ENCODE measurements around the gene AOPEP. TPM values are rescaled to one million over a fixed set of nuclear protein-coding genes. Genes with fewer than 3 reads are reported as not detected.

AOPEP gene
- total RNA-seq, 1 donor from 2014 or later, result 16.6 TPM

- H3K27ac Mint-ChIP-seq, result no peak overlapping the region
- no peak for TF ChIP-seq CTCF (IDR thresholded peaks at IDR 0.05)
- TF ChIP-seq EZH2phosphoT487 (IDR thresholded peaks at IDR 0.05), result no peak
- TF ChIP-seq EZH2 (IDR thresholded peaks at IDR 0.05), result no peak
- Histone ChIP-seq H3K27me3 (no peaks in the 10 kb centered on the region), H4K20me1 (ENCODE audit: low read depth) (peaks cover 8% of the 10 kb centered on the region), H2AFZ (replicated peaks) (no peak overlapping the region), H3K79me2 (ENCODE audit: low read depth) (peaks cover 30% of the 10 kb centered on the region), H3K4me2 (no peak overlapping the region), H3F3A (ENCODE audit: low read depth) (no peaks in the 10 kb centered on the region), H3K4me1 (no peaks in the 10 kb centered on the region), H3K4me3 (no peak overlapping the region), H3K9me3 (ENCODE audit: low read depth) (no peaks in the 10 kb centered on the region), H3K36me3 (no peaks in the 10 kb centered on the region), H3K27ac (no peak overlapping the region), H3K9ac (no peak overlapping the region)
- no peaks in the 10 kb centered on the region for H3K4me1 Mint-ChIP-seq
- H3K36me3 Mint-ChIP-seq, result peaks cover 4% of the 10 kb centered on the region
- H3K27me3 Mint-ChIP-seq (ENCODE audit: insufficient read depth, low read depth), result no peaks in the 10 kb centered on the region
- no peaks in the 10 kb centered on the region for H3K9me3 Mint-ChIP-seq
- no peak for DNase-seq (ENCODE audit: low spot score)
- no peak overlapping the region for H3K4me3 Mint-ChIP-seq
Measured at GRCh38 chr9:94734054-94734754, 7.7 kb downstream of the AOPEP start.

- DNase-seq (ENCODE audit: low spot score), result no peak
- Histone ChIP-seq H3K27ac (no peak overlapping the region), H3F3A (ENCODE audit: low read depth) (no peaks in the 10 kb centered on the region), H3K4me2 (no peak overlapping the region), H4K20me1 (ENCODE audit: low read depth) (peaks cover 11% of the 10 kb centered on the region), H3K9ac (no peak overlapping the region), H2AFZ (replicated peaks) (no peak overlapping the region), H3K36me3 (no peaks in the 10 kb centered on the region), H3K4me3 (no peak overlapping the region), H3K4me1 (no peaks in the 10 kb centered on the region), H3K27me3 (no peaks in the 10 kb centered on the region), H3K79me2 (ENCODE audit: low read depth) (peaks cover 28% of the 10 kb centered on the region), H3K9me3 (ENCODE audit: low read depth) (no peaks in the 10 kb centered on the region)
- H3K9me3 Mint-ChIP-seq, result no peaks in the 10 kb centered on the region
- H3K36me3 Mint-ChIP-seq, result peaks cover 4% of the 10 kb centered on the region
- TF ChIP-seq EZH2 (IDR thresholded peaks at IDR 0.05) (no peak), CTCF (IDR thresholded peaks at IDR 0.05) (no peak)
- no peak overlapping the region for H3K4me3 Mint-ChIP-seq
- peaks cover 2% of the 10 kb centered on the region for H3K4me1 Mint-ChIP-seq
- no peak overlapping the region for H3K27ac Mint-ChIP-seq
- H3K27me3 Mint-ChIP-seq (ENCODE audit: insufficient read depth, low read depth), result no peaks in the 10 kb centered on the region
Measured at GRCh38 chr9:94736759-94737158, 10.3 kb downstream of the AOPEP start.

- no peak overlapping the region for H3K4me2 ChIP-seq
- no peaks in the 10 kb centered on the region for H3K27me3 Mint-ChIP-seq (ENCODE audit: insufficient read depth, low read depth)
- H3K4me1 Mint-ChIP-seq, result peaks cover 2% of the 10 kb centered on the region
- peaks cover 14% of the 10 kb centered on the region for H3K36me3 Mint-ChIP-seq
- H4K20me1 ChIP-seq (ENCODE audit: low read depth), result peaks cover 11% of the 10 kb centered on the region
- H3F3A ChIP-seq (ENCODE audit: low read depth), result no peaks in the 10 kb centered on the region
- no peak overlapping the region for H3K27ac Mint-ChIP-seq
- H3K4me3 Mint-ChIP-seq, result no peak overlapping the region
- no peaks in the 10 kb centered on the region for H3K4me1 ChIP-seq
- H3K27ac ChIP-seq, result no peak overlapping the region
- H3K9me3 ChIP-seq (ENCODE audit: low read depth), result no peaks in the 10 kb centered on the region
- no peaks in the 10 kb centered on the region for H3K36me3 ChIP-seq
- H3K9me3 Mint-ChIP-seq, result no peaks in the 10 kb centered on the region
- H3K4me3 ChIP-seq, result no peak overlapping the region
- H2AFZ ChIP-seq (replicated peaks), result no peak overlapping the region
- TF ChIP-seq CTCF (IDR thresholded peaks at IDR 0.05) (no peak), EZH2phosphoT487 (IDR thresholded peaks at IDR 0.05) (no peak), EZH2 (IDR thresholded peaks at IDR 0.05) (no peak)
- H3K27me3 ChIP-seq, result no peaks in the 10 kb centered on the region
- no peak for DNase-seq (ENCODE audit: low spot score)
- no peak overlapping the region for H3K9ac ChIP-seq
- peaks cover 28% of the 10 kb centered on the region for H3K79me2 ChIP-seq (ENCODE audit: low read depth)
Measured at GRCh38 chr9:94740145-94740840, 13.8 kb downstream of the AOPEP start.
